Liver (tissue), 9 donors: ENCODE measurements around the gene ATPAF1. TPM values are rescaled to one million over a fixed set of nuclear protein-coding genes. Genes with fewer than 3 reads are reported as not detected.
"Not testable (repeated sequence)": the region's sequence is repeated elsewhere in the genome, so short reads cannot be mapped to it uniquely, and the experiment has no call there.

Experiments used
- DNase-seq: peaks from one replicate; pipeline ENCODE4 v3.0.0-alpha.2; 2017; ENCODE audit warnings: low spot score
- H3K27ac ChIP-seq, 2 donors: one replicate each; pipeline ENCODE4 v1.7.0; 2013; ENCODE audit warnings: inconsistent platforms in 2 of 2, low read length in 2 of 2, control low read depth in 1 of 2, low read depth in 1 of 2, mild to moderate bottlenecking in 1 of 2
- H3K27me3 ChIP-seq, 4 donors: one replicate each; pipeline versions ENCODE4 v1.6.1 to v1.7.0; 2013; ENCODE audit warnings: low read length in 3 of 4, inconsistent platforms in 1 of 4, mild to moderate bottlenecking in 1 of 4, moderate library complexity in 1 of 4; ENCODE audit not compliant: control insufficient read depth in 4 of 4, insufficient read depth in 4 of 4
- H3K36me3 ChIP-seq, 4 donors: one replicate each; pipeline versions ENCODE4 v1.6.1 to v1.7.0; 2013; ENCODE audit warnings: low read length in 3 of 4, mild to moderate bottlenecking in 3 of 4, low read depth in 1 of 4, moderate library complexity in 1 of 4; ENCODE audit not compliant: control insufficient read depth in 4 of 4, insufficient read depth in 3 of 4
- H3K4me1 ChIP-seq, 4 donors: one replicate each; pipeline versions ENCODE4 v1.6.1 to v1.7.0; 2013; ENCODE audit warnings: low read length in 3 of 4, mild to moderate bottlenecking in 3 of 4, moderate library complexity in 1 of 4; ENCODE audit not compliant: control insufficient read depth in 4 of 4, insufficient read depth in 4 of 4
- H3K4me3 ChIP-seq, 3 donors: one replicate each; pipeline versions ENCODE4 v1.6.1 to v1.7.0; 2013; ENCODE audit warnings: low read length in 3 of 3, control low read depth in 1 of 3, low read depth in 1 of 3, mild to moderate bottlenecking in 1 of 3
- H3K9ac ChIP-seq, 2 donors: one replicate each; pipeline ENCODE4 v1.7.0; 2013; ENCODE audit warnings: low read length in 2 of 2, mild to moderate bottlenecking in 2 of 2, moderate library complexity in 2 of 2, control low read depth in 1 of 2, low read depth in 1 of 2
- H3K9me3 ChIP-seq, 4 donors: one replicate each; pipeline versions ENCODE4 v1.6.1 to v1.7.0; 2013; ENCODE audit warnings: low read length in 3 of 4; ENCODE audit not compliant: control insufficient read depth in 4 of 4
- CTCF ChIP-seq: fragments of 150-350 bp; IDR thresholded peaks from 2 replicates; pipeline ENCODE4 v1.5.1; 2017; ENCODE audit warnings: improper control_type of control experiment, low read depth, low read length; ENCODE audit not compliant: missing input control
- EGR1 ChIP-seq, 2 donors: IDR thresholded peaks; 2 replicates each; pipeline ENCODE4 v1.6.1; 2016 to 2018; ENCODE audit warnings: antibody characterized with exemption in 2 of 2, low read depth in 2 of 2
- FOXA1 ChIP-seq: IDR thresholded peaks from 2 replicates; pipeline ENCODE4 v1.6.1; 2016; ENCODE audit warnings: antibody characterized with exemption
- GABPA ChIP-seq, 2 donors: IDR thresholded peaks in 1 of 2; conservative IDR thresholded peaks in 1 of 2; 2 replicates each; pipeline ENCODE4 v1.6.1; 2016; ENCODE audit warnings: antibody characterized with exemption in 2 of 2, mild to moderate bottlenecking in 1 of 2, moderate library complexity in 1 of 2
- HNF4A ChIP-seq, 2 donors: conservative IDR thresholded peaks; 2 replicates each; pipeline ENCODE4 v1.6.1; 2016; ENCODE audit warnings: antibody characterized with exemption in 2 of 2, mild to moderate bottlenecking in 2 of 2
- HNF4G ChIP-seq: IDR thresholded peaks from 2 replicates; pipeline ENCODE4 v1.6.1; 2016; ENCODE audit warnings: antibody characterized with exemption
- JUND ChIP-seq, 2 donors: IDR thresholded peaks; 2 replicates each; pipeline ENCODE4 v1.6.1; 2016; ENCODE audit warnings: antibody characterized with exemption in 2 of 2
- NR2F2 ChIP-seq: IDR thresholded peaks from 2 replicates; pipeline ENCODE4 v1.6.1; 2016; ENCODE audit warnings: antibody characterized with exemption
- RAD21 ChIP-seq, 2 donors: IDR thresholded peaks; 2 replicates each; pipeline ENCODE4 v1.6.1; 2016; ENCODE audit warnings: antibody characterized with exemption in 2 of 2, mild to moderate bottlenecking in 2 of 2
- SP1 ChIP-seq: IDR thresholded peaks from 2 replicates; pipeline ENCODE4 v1.6.1; 2018; ENCODE audit warnings: antibody characterized with exemption, mild to moderate bottlenecking
- TAF1 ChIP-seq: conservative IDR thresholded peaks from 2 replicates; pipeline ENCODE4 v1.6.1; 2016; ENCODE audit warnings: antibody characterized with exemption, mild to moderate bottlenecking
- ZBTB33 ChIP-seq: IDR thresholded peaks from 2 replicates; pipeline ENCODE4 v1.6.1; 2016; ENCODE audit warnings: antibody characterized with exemption
- WGBS: extraction: QIAGEN DNeasy Blood & Tissue Kit; methylation state at CpG from one replicate; pipeline ENCODE4 v1.1.7; 2013; 5-methylcytosine and 5-hydroxymethylcytosine counted together
- polyA plus RNA-seq, 2 donors: library from polyadenylated mRNA; stranded (reverse) in 1 of 2; unstranded in 1 of 2; fragments of 200-250 nt in 1 of 2; fragments of >200 nt in 1 of 2; fragmentation: Nextera tagmentation in 1 of 2; extraction: Ambion mirVana in 1 of 2; gene quantifications; one replicate each; pipeline versions ENCODE4 v1.2.1 to v1.2.3, GENCODE V29; 2013 to 2015
- total RNA-seq, 2 donors: library from RNA; depleted of rRNA; stranded (reverse); fragments of >200 nt; gene quantifications; one replicate each; pipeline ENCODE4 v1.2.3, GENCODE V29; 2014
- TF ChIP-seq, protein P1 (sequence below): IDR thresholded peaks from 2 replicates; pipeline ENCODE4 v1.6.1; 2016; ENCODE audit warnings: antibody characterized with exemption, mild to moderate bottlenecking
- TF ChIP-seq, protein P2 (sequence below): IDR thresholded peaks from 2 replicates; pipeline ENCODE4 v1.6.1; 2016; ENCODE audit warnings: antibody characterized with exemption
- donor health status: healthy.
- donor health status: healthy.
- donor health status: healthy.
- donor health status: healthy.
- donor health status: healthy.

Gene ATPAF1
- total and polyA plus RNA-seq, 4 donors = 35.3 to 54.1 (median 37.0) TPM

DNA sequence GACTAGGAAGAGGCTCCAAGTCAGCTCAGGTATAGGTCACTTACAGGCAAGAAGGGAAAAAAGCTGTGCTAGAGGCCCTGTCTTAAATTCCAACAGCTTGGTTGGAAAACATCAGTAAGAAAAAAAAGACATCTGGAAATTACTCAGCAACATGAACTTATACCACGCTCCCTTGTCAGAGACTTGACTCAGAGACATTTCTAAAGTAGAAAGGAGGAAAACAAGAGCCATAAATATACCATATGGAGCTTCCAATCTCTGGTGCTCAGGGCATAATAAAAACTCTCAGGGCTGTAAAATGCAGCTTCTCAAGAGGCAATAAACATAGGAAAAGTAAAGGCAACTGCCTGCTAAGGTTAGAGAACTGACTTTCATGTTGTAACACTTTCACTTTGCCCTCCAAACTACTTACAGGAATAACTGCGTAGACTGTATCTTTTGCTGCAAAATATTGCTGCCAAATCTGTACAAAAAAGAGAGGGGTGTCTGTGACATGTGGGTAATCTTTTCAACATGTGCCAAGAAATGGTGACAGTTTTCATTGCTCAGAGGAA is 14.7 kb downstream of the ATPAF1 start:
- Histone ChIP-seq H3K4me1 (no peaks in the 10 kb centered on the region), H3K27ac (no peak overlapping the region), H3K4me3 (no peak overlapping the region), H3K9ac (no peak overlapping the region), H3K9me3 (no peaks in the 10 kb centered on the region), H3K27me3 (no peaks in the 10 kb centered on the region), H3K36me3 (peaks cover 0 to 51% (median 42%) of the 10 kb centered on the region in 4 donors)
- TF ChIP-seq, protein P1, sequence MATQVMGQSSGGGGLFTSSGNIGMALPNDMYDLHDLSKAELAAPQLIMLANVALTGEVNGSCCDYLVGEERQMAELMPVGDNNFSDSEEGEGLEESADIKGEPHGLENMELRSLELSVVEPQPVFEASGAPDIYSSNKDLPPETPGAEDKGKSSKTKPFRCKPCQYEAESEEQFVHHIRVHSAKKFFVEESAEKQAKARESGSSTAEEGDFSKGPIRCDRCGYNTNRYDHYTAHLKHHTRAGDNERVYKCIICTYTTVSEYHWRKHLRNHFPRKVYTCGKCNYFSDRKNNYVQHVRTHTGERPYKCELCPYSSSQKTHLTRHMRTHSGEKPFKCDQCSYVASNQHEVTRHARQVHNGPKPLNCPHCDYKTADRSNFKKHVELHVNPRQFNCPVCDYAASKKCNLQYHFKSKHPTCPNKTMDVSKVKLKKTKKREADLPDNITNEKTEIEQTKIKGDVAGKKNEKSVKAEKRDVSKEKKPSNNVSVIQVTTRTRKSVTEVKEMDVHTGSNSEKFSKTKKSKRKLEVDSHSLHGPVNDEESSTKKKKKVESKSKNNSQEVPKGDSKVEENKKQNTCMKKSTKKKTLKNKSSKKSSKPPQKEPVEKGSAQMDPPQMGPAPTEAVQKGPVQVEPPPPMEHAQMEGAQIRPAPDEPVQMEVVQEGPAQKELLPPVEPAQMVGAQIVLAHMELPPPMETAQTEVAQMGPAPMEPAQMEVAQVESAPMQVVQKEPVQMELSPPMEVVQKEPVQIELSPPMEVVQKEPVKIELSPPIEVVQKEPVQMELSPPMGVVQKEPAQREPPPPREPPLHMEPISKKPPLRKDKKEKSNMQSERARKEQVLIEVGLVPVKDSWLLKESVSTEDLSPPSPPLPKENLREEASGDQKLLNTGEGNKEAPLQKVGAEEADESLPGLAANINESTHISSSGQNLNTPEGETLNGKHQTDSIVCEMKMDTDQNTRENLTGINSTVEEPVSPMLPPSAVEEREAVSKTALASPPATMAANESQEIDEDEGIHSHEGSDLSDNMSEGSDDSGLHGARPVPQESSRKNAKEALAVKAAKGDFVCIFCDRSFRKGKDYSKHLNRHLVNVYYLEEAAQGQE = no peak
- TF ChIP-seq NR2F2 (no peak), JUND (IDR thresholded peaks at IDR 0.05) (no peak)
- DNase-seq = no peak
- 85% methylated on average over 2 of the region's 2 CpGs for WGBS

- DNase-seq = no peak
- WGBS = 75% methylated on average over 6 of the region's 6 CpGs
- Histone ChIP-seq H3K4me3 (no peak overlapping the region), H3K4me1 (no peaks in the 10 kb centered on the region), H3K27me3 (no peaks in the 10 kb centered on the region), H3K9ac (no peak overlapping the region), H3K36me3 (peaks cover 0 to 42% (median 35%) of the 10 kb centered on the region in 4 donors), H3K27ac (no peak overlapping the region), H3K9me3 (no peaks in the 10 kb centered on the region)
- TF ChIP-seq RAD21 (IDR thresholded peaks at IDR 0.05) (no peak), SP1 (no peak), ZBTB33 (no peak), EGR1 (IDR thresholded peaks at IDR 0.05; ENCODE audit: low read depth in 2 of 2) (no peak), JUND (IDR thresholded peaks at IDR 0.05) (no peak), TAF1 (no peak), CTCF (no peak), GABPA (IDR thresholded peaks at IDR 0.05 in 1 of 2, conservative IDR thresholded peaks at IDR 0.05 in 1 of 2) (no peak), FOXA1 (no peak), HNF4A (conservative IDR thresholded peaks at IDR 0.05) (no peak), HNF4G (no peak)
- TF ChIP-seq, protein P1 = no peak
- TF ChIP-seq, protein P2, sequence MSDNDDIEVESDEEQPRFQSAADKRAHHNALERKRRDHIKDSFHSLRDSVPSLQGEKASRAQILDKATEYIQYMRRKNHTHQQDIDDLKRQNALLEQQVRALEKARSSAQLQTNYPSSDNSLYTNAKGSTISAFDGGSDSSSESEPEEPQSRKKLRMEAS = no peak
Observed at GRCh38 chr1:46652321-46653100, 15.7 kb downstream of the ATPAF1 start.

DNA sequence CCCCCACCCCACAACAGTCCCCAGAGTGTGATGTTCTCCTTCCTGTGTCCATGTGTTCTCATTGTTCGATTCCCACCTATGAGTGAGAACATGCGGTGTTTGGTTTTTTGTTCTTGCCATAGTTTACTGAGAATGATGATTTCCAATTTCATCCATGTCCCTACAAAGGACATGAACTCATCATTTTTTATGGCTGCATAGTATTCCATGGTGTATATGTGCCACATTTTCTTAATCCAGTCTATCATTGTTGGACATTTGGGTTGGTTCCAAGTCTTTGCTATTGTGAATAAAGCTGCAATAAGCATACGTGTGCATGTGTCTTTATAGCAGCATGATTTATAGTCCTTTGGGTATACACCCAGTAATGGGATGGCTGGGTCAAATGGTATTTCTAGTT is 17.0 kb downstream of the ATPAF1 start:
- H3K4me3 ChIP-seq, H3K9me3 ChIP-seq, DNase-seq, H3K27me3 ChIP-seq, H3K9ac ChIP-seq, H3K4me1 ChIP-seq, H3K27ac ChIP-seq: not testable (repeated sequence)
- peaks cover 0 to 35% (median 31%) of the 10 kb centered on the region in 4 donors for H3K36me3 ChIP-seq
- 94% methylated on average over 3 of the region's 3 CpGs for WGBS
